ENCODE measurements around the gene IQUB.
"Not testable (repeated sequence)": the region's sequence is repeated elsewhere in the genome, so short reads cannot be mapped to it uniquely, and the experiment has no call there.

Gene IQUB

DNA sequence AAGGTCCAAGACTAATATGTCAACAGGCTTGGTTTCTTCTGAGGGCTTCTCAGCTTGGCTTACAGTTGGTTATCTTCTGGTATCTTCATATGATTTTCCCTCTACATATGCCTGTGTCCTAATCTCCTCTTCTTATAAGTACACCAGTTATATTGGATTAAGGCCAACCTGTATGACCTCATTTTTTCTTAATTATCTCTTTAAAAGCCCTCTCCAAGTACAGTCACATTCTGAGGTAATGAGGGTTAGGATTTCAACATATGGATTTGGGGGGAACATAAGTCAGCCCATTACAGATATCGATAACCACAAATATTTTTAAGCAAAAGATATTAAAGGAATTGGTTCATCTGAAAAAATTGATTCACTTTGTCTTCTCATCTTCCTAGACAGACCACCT lies 49.2 kb downstream of the IQUB start:
- no peak for DNase-seq

DNA sequence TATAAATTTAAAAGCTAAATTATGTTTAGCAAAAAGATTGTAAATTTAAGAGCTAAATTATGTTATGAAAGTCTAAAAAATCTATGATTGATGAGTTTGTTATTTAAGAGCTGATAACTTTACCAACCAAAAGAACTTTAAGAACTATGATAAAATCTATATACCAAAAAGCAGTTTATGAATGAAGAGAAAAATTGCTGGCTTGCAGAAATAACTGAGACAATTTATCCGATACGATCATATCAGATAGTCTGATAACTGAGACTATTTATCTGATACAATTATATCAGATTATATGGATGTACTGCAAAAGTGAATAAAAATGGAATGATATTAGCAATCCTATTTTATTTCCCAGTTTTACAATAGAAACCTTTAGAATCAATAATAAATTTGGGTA lies 50.2 kb downstream of the IQUB start:
- no peak for DNase-seq

DNA sequence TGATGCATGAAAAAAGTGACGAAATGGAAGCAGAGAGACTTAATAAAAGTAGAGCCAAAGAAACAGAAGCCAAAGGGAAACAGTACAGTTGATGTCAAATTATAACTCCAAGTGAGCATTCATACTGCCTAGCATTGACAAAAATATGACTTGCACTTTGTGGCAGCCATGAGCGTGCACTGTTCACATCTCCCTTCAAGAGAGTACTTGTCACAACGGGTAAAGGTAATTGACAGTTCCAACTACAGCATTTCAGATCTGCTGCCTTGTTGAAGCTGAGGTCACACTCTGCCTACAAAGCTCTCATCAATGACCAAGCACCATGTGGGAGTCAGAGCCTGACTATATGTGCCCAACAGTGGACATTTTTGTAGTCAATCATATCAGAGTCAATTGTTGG lies 54.3 kb downstream of the IQUB start:
- no peak for DNase-seq

DNA sequence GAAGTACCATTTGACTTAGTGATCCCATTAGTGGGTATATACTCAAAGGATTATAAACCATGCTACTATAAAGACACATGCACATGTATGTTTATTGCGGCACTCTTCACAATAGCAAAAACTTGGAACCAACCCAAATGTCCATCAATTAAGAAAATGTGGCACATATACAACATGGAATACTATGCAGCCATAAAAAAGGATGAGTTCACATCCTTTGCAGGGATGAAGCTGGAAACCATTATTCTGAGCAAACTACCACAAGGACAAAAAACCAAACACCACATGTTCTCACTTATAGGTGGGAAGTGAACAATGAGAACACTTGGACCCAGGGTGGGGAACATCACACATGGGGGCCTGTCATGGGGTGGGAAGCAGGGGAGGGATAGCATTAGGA lies 56.3 kb downstream of the IQUB start:
- not testable (repeated sequence) for DNase-seq

DNA sequence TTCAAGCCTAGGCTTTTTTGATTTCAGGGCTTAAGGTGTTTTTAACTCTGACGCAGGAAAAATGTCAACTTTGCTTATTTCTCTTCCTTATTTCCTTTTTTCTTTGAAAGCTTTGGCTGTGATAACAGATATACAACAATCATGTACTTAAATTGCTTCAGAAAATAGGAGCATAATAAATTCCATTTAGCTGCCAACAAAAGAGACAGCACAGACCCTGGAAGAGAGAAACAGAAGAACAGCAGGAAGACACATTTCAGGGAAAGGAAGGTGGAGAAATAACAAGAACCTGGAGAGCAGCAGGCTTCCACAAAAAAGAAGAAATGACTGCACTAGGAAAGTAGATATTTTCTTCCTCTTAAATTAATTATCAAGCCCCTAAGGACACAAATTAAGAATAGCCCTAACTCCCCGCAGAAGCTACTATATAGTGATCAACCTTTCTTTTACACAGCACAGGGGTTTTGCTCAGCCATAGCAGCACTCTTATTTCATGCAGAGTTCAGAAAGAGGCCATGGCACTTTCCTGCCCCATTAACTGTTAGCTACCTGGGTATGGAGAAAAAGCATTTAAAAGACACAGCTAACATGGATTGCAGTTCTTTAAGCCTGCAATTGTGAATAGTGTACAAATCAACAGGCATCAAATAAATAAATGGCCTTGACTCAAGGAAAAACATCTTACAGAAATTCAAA lies 61.5 kb downstream of the IQUB start:
- no peak for DNase-seq

DNA sequence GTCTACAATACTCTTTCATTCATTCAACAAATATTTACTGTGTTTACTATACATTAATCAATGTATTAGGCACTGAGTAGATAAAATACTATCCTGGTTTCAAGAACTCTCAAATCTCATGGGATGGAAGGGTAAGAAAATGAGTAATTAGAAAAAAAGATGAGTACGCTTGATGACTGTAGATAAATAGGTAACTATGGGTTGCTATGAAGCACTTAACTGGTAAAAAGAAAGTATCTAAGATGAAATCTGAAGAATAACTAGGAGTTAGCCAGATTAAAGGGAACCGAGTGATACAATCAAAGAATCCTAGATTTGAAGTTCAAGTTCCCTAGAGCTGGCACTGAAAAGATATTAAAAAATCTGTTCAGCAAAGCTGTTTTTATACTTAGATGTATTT lies 62.1 kb downstream of the IQUB start:
- DNase-seq, result no peak

DNA sequence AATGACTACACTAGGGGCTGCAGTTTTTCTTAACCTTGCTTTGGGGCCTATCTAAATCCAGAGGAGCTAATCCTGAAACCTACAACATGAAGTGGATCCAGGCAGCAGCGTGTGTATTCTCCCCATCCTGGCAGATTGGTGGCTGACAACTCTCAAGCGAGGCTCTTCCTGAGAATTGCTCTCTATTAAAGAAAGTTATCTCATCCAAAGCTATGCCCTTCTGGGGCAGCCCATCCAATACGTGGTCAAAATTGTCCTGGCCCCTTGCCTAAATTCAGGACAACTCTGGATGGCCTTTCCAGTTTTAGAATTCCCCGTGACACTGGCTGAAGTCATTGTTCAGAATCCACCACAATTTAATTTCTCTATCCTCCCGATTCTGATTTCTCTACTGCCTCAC lies 66.1 kb downstream of the IQUB start:
- DNase-seq, result no peak

DNA sequence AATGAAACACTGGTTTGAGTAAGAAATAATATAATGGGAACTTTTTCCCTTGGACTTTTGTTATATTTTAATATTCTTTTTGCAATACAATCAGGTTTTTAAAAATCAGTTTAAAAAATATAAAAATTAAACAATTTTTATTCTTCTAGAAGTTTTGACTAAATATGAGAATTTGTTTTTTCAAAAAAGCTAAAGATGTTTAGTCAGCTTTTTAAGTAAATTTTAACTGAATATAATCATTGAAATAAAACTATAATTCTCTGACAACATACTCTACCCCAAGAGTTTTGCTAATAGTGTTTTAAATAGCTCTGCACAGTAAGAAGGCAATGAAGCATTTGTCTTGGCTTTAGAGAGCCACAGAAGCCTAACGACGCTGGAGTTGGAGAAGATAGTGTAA lies 70.5 kb downstream of the IQUB start:
- no peak for DNase-seq

DNA sequence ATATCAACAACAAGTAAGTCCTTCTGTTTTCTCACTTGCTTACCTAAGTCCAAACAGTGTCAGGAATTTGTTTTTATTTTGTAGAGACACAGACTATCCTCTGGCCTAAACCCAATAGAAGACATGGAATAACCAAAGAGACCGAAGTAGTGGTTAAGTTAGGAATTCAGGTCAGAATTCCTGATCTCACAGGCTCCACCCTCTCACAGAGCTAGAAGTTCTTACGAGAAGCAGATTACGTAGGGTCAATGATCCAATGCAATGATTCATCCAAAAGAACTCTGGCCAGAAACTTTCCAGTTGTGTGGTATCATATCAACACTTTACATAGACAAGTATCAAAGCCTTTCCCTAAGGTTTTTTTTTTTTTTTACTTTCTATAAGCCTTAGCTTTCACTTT lies 73.8 kb downstream of the IQUB start:
- peak; percentile 47 for DNase-seq

DNA sequence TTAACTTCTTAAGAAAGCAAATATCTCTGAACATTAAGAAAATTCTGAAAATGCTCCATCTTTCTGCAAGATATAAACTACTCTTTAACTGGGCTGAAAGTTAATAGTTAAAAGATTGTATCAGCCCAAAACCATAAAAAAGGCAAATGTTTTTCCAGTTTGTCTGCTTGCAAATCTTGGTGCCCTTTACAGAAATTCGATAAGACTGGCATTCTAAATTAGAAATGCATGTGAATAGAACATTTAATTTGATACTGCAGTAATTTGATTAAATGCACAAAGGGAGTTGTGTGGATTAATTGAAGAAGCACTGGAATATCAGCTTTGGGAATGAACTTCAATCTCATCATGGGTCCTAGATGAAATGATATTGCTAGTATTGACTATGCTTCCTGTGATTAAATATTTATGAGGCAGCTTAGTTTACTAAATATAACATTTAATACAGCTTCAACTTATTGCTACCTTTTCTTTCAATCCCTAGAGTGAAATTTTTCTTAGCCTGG lies 78.4 kb downstream of the IQUB start:
- DNase-seq, result no peak

DNA sequence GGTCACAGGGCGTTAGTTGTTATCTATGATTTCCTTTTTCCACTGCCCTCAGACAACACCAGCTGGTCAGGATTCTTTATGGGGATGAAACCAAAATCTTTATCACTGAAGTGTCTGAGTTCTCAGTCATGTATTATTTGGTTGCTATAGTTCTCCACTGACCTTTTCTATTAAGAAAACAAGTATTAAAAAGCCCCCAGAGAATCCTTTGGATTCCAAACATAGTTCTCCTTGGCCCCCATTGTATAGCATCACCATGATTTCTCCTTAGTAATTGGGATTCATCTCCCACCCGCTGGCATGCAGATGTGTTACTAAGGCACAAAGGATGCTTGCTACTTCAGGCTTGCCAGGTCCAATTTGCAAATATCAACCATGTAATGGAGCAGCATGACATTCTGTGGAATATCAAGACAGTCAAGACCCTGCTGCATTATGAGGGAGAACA lies 94.3 kb downstream of the IQUB start:
- no peak for DNase-seq

DNA sequence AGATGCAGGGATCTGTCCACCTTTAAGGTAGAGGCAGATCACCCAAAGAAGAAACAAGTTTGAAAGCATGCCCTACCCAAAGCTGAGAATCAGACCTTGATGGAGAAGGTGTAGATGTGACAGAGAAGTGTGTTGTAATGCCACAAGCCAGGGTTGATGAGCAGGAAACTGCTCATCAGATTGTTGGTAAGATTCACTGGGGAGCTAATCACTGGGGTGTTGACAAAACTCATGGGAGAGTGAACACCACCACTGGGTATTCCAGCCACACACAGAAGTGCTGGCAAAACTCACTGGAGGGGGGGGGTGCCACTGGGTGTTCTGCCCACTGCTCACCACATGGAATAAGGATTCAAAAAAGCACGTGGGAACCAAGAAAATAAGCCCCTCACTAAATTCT lies 95.2 kb downstream of the IQUB start:
- no peak for DNase-seq

DNA sequence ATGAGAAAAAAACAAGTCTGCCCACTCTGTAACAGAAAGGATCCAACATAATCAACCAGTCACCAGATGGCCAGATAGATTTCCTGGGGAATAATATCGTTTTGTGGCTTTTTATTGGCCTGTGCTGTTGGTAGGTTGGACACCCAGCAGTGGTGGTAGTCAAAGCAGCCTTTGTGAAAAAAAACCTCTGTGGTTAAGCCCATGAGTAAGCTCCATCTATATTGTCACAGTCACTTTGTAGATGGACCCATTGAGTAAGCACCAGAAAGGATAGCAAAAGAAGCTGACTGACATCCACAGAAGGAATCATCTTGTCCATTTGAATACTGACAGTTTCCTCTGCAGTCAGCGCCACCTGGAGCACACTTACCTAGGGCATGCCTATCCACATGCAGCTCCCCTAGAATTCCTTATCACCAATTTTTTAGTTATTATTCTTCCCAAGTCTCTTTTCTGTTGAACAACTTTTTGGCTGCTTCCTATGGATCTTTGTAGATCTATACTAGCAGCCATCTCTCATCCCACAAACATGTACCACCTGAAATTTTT lies 96.9 kb downstream of the IQUB start:
- no peak for DNase-seq

DNA sequence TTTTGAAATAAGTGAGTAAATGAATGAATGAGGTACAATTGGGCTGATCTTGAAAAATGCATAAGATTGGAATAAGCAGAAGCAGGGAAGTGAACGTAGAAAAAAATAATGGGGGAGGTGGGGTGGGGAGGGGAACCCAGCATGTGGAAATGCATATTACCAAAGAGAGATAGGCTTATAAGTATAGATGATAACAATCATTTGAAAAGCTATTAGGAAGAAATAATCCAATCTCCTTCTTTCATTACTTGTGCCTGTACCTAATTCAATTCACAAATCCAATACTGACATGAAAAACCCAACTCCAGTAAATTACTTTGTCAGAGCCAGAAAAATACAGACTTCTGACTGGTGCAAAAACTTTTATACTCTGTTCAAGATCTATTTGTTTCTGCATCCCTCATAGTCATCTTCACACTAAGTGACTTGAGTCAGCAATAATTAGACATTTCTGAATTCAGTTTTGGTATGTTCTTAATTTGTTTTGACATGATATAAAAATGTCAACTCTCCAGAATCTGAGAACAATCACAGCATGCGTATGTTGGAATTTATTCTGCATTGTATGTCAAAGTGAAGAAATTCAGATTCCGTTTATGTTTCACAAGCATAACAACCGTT lies 99.2 kb downstream of the IQUB start:
- no peak for DNase-seq

DNA sequence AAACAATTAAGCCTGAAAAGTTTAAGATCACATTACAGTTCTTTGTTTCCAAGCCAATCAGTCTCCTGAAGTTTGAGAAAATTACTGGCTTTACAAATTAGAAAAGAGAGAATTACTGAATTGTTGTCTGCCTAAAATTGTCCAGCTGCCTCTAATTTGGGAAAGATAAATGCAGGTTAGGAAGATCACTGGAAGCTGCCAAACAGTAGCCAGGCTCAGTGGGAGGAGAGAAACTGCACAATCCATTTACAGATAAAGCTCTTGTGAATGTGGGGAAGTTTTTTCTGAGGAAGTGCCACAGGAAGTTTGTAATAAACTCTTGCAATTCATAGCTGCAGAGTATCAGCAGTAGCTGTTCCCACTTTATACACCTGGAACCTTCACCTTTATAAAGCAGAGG lies 100.7 kb downstream of the IQUB start:
- no peak for DNase-seq

DNA sequence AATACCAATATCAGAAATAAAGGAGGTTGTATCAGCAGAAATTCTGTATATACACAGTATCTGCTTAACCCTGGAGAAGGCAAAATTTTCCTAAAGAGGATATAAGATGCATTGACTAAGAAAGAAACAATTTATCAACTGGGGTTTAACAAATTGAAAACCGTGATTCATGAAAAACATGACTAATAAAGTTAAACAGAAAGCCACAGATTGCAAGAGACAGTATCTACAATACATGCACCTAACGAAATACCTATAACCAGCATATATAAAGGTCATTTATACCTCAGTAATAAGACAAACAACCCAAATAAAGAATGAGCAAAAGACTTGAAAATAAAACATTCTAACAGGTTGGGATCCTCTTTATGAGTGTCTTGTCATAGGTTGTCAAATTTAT lies 101.8 kb downstream of the IQUB start:
- no peak for DNase-seq

DNA sequence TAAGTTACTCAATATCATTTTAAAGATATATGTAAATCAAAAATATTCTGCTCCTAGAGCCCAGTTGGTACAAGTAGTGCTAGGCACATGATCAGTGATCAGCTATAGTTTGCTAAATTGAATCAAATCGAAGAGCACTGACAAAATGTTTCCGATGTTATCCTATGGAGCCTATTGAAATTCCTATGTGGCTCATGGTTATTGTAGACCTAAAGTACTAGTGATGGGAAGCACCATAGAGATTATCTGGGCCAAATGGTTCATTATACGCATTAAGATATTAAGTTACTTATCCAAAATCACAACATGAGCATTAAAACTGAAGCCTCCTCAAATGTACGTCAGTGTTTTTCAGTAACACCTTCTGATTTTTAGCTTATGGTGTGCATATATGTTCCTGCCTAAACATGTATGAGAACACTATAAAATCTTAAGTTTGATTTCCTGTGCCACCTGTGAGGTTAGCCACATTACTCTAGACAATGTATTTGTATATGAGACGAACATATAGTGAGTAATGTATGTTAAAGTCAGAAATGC lies 103.2 kb downstream of the IQUB start:
- DNase-seq, result no peak

DNA sequence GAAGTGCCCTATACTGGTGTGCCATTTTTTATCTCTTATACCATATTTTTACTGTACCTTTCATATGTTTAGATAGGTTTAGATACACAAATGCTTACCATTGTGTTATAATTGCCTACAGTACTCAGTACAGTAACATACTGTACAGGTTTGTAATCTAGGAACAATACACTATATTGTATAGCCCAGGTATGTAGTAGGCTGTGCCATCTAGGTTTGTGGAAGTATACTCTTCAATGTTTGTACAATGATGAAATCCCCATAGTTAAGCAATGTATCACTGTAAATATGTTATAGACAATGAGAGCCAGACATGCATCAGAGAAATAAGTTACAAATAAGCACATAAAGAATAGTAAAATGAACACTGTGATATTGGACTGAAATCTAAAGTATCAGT lies 109.1 kb downstream of the IQUB start:
- no peak for DNase-seq

DNA sequence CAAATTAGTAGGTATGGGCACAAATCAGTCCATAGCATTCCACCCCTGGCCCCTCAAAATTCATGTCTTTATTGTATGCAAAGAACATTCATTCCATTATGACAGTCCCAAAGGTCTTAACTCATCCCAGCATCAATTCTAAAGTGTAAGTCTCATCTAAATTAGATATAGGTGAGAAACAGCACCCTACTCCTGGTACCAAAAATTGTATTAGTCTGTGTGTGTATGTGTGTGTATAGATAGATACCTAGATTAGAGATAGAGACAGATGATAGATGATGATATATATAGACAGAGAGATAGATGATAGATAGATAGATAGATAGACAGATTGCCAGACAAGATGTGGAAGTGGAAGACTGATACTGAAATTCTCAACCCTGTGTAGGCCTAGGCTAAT lies 109.9 kb downstream of the IQUB start:
- DNase-seq, result no peak

DNA sequence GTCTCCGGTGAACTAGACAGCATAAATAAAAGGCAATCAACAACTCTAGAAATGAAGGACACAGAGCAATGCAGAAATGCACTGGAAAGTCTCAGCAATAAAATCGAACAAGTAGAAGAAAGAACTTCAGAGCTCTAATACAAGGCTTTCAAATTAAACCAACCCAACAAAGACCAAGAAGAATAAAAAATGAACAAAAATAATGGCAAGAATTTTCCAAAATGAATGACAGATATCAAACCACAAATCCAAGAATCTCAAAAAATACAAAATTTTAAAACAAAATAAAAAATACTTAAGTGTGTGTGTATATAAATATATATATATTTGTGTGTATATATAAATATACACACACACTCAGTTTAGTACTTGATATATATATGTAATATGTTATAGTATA lies 110.8 kb downstream of the IQUB start:
- DNase-seq, result no peak

DNA sequence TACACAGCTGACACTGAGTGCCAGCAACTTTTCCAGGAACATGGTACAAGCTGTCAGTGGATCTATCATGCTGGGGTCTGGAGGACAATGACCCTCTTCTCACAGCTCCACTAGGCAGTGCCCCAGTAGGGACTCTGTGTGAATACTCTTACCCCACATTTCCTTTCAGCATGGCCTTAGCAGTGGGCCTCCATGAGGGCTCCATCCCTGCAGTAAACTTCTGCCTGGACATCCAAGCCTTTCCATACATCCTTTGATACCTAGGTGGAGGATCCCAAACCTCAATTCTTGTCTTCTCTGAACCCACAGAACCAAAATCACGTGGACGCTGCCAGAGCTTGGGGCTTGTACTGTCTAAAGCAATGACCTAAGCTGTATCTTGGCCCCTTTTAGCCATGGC lies 116.8 kb downstream of the IQUB start:
- DNase-seq, result no peak

DNA sequence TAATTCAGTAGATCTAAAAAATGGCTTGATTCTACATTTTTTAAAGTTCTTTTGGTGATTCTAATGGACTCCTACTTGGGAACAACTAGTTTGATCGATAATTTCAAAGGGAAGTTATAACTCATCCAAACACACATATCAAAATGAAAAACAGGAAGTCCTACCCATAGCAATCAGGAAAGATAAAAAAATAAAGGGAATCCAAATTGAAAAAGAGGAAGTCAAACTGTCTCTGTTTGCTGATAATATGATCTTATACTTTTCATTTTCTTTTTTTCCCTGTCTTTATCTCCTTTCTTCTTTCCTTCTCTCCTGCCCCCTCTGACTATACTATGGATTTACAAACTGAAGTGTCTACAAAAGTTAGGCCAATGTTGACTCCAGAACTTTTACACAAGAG lies 118.8 kb downstream of the IQUB start:
- no peak for DNase-seq

DNA sequence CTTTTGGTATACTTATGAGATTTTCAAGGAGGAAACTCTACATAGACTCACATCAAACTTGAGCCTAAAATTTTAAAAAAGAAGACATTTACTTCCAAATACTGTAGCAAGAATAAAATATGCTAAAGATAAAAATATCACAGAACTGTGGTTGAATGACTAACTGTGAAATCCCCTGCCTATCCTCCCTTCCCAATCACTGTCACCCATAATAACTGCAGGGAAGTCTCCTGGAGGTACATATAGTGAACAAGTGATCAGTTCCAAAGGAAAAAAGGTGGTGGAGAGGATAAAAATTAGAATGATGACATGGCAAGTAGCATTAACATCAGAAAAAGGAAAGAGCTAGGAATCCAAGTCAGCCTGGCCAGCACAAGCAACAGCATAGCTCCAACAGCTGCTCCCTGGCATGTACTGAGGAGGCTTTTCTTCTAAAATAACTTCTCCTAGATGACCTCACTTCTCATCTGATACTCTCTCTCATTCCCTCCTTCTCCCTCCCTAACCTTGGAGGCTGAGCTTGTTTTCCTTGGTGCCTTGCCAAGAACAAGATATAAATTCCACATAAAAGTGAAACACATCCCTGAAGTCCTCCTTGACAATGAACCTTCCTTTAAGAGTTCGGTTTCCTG lies 124.0 kb downstream of the IQUB start:
- peak; percentile 2 for DNase-seq

DNA sequence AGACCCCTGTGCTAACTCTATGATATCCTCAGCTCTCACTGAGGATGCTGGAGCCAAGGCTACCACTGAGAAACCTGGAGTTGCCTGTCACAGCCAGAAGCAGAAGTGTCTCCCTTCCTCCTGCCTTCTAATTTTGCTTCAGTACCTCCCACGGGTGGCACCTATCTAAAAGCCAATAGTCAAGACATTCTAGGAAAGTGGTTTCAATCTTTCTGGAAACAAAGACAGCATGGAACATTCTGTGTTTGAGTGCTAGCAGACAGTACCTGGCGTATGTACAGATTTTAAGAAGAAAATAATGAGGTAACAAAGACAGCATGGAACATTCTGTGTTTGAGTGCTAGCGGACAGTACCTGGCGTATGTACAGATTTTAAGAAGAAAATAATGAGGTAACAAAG lies 126.4 kb downstream of the IQUB start:
- DNase-seq, result not testable (repeated sequence)
